Stimulated activated CD4-positive, alpha-beta T cell treated with anti-CD3 and anti-CD28 coated beads, Interleukin-2, amount 100 ng/mL, for 24 hours (primary cell): Measurements from ENCODE around the gene CCDC187.

Experiments
- DNase-seq, 2 donors: peaks; one replicate each; pipeline ENCODE4 v3.0.0-alpha.2; 2020

The CCDC187 gene

GRCh38 chr9:136250676-136251075 lies 53.2 kb downstream of the CCDC187 start:
- DNase-seq, result no peak

GRCh38 chr9:136249877-136250559 lies 53.9 kb downstream of the CCDC187 start:
- no peak for DNase-seq

- no peak for DNase-seq
Measured at GRCh38 chr9:136248951-136249876, 54.7 kb downstream of the CCDC187 start.

DNA sequence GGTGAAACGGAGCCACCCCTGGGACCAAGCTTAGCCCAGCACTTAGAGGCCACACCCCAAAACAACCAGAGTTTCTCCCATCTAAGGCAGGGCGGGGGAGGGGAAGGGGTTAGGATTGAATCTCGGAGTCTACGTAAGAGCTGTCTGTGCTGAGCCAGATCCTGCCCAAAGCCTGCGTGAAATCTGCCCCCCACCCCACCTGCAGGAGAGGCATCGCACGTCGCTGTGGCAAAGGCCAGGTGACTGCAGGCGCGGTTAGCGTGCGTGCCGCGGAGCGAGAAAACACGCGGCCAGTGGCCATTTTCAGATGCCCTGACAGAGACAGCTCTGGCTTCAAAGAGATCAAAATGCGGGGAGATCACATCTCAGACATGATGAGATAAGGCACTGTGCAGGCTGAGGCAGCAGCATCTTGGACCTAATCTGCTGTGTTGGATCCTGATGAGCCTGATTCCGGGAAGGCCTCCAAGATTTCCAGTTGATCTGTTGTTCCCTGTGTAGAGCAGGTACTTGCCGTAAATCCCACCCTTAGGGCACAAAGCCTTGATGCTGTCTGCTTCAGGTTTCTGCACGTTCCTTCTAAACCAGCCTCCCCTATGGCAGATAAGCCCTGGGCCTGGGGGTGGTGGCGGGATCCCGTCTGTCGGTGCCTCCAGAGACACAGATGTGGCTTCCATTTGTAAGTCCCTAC lies 55.8 kb downstream of the CCDC187 start:
- DNase-seq, result no peak

GRCh38 chr9:136247551-136247916 lies 56.4 kb downstream of the CCDC187 start:
- DNase-seq, result no peak

DNA sequence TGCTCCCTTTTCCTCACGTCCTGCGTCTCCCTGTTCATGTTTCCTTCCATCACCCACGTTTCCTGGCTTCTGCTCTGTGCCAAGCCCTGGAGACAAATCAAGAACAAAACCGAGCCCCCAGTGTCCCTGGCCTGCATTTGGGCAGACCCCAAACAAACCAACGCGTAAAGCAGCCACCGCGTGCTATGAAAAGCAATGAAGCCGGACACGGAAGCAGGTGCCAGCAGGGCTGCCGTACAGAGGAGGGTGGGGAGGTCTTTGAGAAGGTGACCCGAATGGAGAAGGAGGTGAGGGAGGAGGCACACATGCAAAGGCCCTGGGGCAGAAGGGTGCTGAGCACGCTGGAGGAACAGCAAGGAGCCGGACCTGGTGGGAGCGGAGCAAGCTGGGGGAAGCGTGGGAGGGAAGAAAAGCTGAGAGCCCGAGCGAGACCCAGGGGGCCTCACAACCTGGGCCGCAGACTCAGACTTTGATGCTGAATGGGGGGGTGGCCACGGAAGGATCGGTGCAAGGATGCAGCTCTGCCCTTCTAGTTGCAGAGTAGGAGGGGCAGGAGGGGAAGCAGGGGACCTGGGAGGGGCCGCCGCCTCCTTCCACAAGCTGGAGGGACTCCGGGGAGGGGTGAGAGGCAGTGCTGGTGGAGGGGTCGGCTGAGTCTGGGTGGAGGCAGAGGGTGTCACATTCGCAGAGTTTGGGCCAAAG lies 56.9 kb downstream of the CCDC187 start:
- no peak for DNase-seq

DNA sequence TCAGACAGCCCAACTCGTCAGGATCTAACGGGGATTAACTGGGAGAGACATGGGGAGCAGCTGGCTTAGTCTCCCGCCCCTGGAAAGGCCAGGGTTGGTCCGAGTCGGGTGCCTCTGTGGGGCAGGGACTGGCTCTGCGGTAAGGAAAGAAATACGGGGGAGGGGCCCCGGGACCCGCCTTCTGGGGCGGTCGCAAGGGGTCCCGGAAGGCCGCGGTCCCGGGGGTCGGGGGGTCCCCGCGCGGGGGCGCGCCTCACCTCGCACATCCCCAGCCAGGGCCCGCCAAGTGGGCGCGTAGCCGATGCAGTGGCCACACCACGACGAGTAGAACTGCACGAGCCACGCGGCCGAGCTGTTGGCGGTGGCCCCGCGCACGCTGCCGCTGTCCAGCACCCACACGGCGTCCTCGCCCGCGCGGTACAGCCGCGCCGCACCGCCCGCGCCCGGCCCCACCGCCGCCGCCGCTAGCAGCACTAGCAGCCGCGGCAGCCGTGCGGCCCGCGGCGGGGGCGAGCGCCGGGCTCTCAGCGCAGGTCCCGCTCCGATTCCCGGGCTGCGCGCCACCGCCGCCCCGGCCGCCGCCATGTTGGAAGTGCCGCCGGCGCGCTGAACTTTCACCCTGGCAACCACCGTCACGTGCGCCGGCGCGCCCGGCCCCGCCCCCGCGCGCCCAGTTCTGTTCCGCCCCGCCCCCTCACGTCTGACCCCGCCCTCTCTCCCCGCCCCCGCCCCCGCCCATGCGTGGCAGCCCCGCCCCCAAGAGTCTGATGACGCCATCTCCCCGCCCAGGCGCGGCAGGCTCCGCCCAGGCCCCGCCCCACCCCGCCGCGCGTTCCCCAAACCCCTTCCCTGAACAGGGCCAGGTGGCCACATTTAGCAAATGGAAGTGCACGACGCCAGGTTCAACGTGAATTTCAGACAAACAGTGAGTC lies 58.4 kb downstream of the CCDC187 start, which contains the start of gene QSOX2:
Gene QSOX2, minus strand, starts transcription at position 594 of the 932 bp plus-strand sequence. Its CDS starts 9 bp downstream, at position 585.
- DNase-seq, result peak; percentile 86

DNA sequence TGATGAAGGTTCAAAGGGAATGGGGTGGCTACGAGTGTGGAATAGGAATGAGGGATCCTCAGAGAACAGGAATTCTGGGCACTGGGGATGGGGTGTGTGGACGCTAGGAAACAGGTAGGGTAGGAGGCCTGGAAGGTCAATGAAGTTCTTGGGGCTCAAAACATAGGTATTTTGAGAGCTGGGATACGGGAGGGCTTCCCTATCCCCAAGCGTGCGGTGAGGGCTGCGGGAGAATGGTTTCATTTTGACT lies 59.0 kb downstream of the CCDC187 start:
- DNase-seq, result no peak

GRCh38 chr9:136244122-136244968 lies 59.5 kb downstream of the CCDC187 start:
- peak; percentile 69 to 75 for DNase-seq

DNA sequence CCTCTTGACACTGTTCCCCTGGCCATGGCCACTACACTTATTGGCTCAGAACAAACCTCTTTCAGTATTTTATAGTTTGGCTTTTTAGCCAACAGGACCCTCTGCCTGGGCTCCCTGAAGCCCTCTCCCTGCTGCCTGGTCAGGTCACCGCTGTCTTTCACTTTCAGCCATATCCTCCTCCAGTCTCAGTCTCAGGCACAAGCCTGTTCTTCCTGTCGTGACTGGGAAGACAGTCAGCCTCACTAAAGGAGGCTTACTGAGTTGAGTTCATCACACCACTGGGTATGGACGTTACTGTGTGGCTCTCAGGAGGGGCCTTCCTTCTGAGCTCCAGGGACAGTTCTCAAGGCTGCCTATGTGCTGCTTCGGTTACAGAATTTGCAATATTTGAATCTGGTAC lies 60.3 kb downstream of the CCDC187 start:
- no peak for DNase-seq

DNA sequence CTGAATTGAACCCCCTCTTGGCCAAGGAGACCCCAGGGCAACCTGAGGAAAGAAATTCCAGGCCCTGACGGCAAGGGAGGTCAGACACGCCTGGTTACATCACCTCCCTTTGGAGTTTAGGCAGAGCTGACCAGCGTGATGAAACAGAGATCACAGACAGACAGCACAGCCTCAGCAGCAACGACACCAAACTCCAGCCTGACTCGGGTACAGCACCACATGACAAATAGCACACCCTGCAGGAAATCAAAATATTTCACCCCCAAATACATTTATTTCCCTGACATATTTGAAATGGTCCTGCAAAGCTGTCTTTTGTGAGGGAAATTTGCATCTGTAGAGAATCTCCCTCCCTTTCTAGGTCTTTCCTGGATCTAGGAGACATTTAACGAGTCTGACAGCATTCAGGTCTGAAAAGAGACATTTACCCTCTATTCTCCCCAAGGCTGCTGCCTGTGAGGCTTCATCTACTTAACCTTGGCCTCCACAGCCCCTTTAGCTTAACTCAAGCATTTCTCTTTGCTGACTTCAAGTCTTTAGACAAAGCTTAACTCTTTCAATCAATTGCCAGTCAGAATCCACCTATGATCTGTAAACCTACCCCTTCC lies 60.9 kb downstream of the CCDC187 start:
- no peak for DNase-seq

DNA sequence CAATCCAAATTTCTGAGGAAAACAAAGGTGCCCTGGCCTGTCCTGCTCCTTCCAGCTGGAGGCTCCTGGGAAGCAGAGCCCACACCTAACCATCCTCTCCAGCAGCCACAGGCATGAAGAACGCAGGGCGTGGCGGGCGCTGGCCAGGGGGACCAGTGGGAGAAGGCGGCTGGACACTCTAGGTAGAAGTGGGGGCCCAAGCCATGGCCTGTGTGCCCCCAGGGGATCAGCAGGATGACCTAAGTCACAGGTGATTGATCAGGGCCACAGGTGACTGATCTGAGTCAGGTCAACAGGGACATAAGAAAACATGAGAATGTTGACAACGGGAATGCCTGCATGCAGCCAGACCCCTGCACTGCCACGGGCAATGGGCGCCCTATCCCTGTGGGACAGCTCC lies 61.6 kb downstream of the CCDC187 start:
- no peak for DNase-seq

GRCh38 chr9:136241542-136241941 lies 62.4 kb downstream of the CCDC187 start:
- no peak for DNase-seq

DNA sequence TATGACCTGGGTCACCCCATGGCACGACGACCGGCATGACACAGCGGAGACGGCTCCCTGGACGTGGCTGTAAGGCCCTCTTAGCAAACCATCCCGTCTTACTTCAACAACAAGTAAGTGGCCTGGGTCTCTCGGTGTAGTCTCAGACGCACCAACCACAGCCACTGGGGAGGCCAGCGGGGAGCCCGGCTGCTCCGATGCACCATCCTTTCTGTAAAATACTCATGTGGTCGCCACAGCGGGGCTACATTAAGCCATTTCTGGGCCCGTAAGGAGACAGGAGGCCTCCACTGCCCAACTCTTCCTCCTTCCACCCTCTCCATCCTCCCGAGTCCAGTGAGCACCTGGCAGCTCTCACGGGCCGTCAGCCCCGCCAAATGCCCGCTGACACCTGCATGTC lies 63.0 kb downstream of the CCDC187 start:
- no peak for DNase-seq

GRCh38 chr9:136239983-136240330 lies 63.9 kb downstream of the CCDC187 start:
- no peak for DNase-seq

DNA sequence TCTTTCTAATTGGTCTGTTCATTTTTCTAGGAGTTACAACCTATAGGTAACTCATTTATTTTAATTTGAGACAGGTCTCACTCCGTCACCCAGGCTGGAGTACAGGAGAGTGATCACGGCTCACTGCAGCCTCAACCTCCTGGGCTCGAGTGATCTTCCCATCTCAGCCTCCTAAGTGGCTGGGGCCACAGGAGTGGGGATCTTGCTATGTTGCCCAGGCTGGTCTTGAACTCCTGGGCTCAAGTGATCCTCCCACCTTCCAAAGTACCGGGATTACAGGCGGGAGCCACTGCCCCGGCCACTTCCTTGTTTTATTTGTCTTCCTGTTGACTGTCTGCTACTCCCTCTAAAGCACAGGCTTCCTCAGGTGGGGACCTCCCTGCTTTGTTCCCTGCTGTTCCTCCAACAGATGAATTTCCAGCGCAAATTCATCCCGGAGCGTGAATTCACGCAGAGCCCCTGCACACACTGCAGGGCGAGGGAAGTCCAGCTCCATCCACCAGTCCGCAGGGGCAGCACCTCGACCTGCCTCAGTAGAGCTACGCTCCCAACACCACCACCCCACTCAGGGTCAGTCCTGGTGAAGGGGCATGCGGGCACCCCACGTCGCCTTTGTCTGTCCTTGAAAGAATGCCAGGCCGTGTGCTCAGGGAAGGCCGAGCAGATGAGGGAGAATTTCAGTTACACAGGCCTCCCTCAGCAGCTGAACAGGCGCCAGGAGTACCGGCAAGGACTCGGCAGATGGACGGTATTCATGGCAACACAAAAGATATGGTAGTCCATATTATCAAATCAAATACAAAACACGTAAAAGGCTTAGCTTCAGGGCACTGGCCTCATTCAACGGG lies 64.5 kb downstream of the CCDC187 start:
- no peak for DNase-seq

GRCh38 chr9:136238342-136238732 lies 65.6 kb downstream of the CCDC187 start:
- no peak for DNase-seq

GRCh38 chr9:136237486-136238341 lies 66.2 kb downstream of the CCDC187 start:
- DNase-seq, result no peak
